Measurements from ENCODE around the gene EREG.
A peak's percentile ranks its signal among the peaks of the same experiment; 100 is the strongest.

EREG gene

DNA sequence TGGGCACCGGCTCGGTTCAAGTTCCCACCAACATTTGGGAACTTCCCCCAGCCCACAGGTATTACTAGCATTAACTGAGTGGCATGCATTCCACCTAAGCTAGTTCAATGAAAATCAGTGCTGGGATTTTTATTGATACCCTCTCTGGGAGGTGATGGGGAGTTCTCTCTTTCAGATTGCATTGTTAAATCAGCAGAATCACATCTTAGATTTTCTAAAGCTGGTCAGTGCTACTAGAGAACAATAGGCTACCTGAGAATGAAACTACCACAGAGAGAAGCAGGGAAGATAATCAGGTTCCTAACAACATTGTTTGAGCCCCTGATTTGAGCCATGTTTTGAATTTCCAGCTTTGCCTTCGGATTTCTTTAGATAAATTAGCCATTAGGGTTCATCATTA lies 40.7 kb upstream of the EREG start:
- TF ChIP-seq SPI1 (IDR thresholded peaks at IDR 0.05; ENCODE audit: low read depth, low read length) = no peak
- TF ChIP-seq TAF1 (IDR thresholded peaks at IDR 0.05; ENCODE audit: low read depth, low read length) = no peak
- no peak for TF ChIP-seq PAX5 (IDR thresholded peaks at IDR 0.05; ENCODE audit: insufficient read depth, low read length, severe bottlenecking)
- TF ChIP-seq POLR2A (IDR thresholded peaks at IDR 0.05; ENCODE audit: low read depth, low read length) = no peak
- no peak for TF ChIP-seq POU2F2 (IDR thresholded peaks at IDR 0.05; ENCODE audit: low read depth, low read length)
- TF ChIP-seq POLR2AphosphoS5 (IDR thresholded peaks at IDR 0.05; ENCODE audit: low read depth, low read length) = no peak
- DNase-seq (ENCODE audit: insufficient read length, low spot score) (no peak), FAIRE-seq (no peak)

GRCh38 chr4:74325886-74326285 lies 39.1 kb upstream of the EREG start:
- FAIRE-seq (no peak), DNase-seq (ENCODE audit: insufficient read length, low spot score) (no peak)
- TF ChIP-seq SPI1 (IDR thresholded peaks at IDR 0.05; ENCODE audit: low read depth, low read length) (no peak), POU2F2 (IDR thresholded peaks at IDR 0.05; ENCODE audit: low read depth, low read length) (no peak), TAF1 (IDR thresholded peaks at IDR 0.05; ENCODE audit: low read depth, low read length) (no peak), PAX5 (IDR thresholded peaks at IDR 0.05; ENCODE audit: insufficient read depth, low read length, severe bottlenecking) (no peak)

- FAIRE-seq (no peak), DNase-seq (ENCODE audit: insufficient read length, low spot score) (no peak)
- no peak for TF ChIP-seq POLR2A (IDR thresholded peaks at IDR 0.05; ENCODE audit: low read depth, low read length)
- TF ChIP-seq POU2F2 (IDR thresholded peaks at IDR 0.05; ENCODE audit: low read depth, low read length) = no peak
- TF ChIP-seq TAF1 (IDR thresholded peaks at IDR 0.05; ENCODE audit: low read depth, low read length) = no peak
- TF ChIP-seq SPI1 (IDR thresholded peaks at IDR 0.05; ENCODE audit: low read depth, low read length) = no peak
- no peak for TF ChIP-seq PAX5 (IDR thresholded peaks at IDR 0.05; ENCODE audit: insufficient read depth, low read length, severe bottlenecking)
- TF ChIP-seq POLR2AphosphoS5 (IDR thresholded peaks at IDR 0.05; ENCODE audit: low read depth, low read length) = no peak
These were observed 37.2 kb upstream of the EREG start for GRCh38 chr4:74327762-74328161.

DNA sequence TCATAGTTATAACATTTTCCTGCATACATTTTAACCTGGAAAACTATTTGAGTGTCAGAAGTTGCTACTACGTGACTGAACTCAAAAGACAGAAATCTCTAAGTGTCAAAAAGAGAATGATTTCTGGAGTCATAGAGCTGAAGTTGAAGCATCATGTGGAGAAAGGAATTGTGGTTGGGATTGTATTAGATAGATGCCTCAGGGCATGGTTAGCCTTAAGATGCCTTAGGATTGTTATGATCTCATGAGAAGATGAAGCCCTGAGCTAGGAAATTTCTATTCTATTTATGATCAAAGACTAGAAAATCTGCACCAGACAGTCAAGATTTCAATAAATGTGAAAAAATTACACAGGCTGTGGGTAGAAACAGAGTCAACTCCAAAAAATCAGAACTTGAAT lies 36.4 kb upstream of the EREG start:
- DNase-seq (ENCODE audit: insufficient read length, low spot score) (no peak), FAIRE-seq (no peak)
- TF ChIP-seq SPI1 (IDR thresholded peaks at IDR 0.05; ENCODE audit: low read depth, low read length) = no peak

- DNase-seq (ENCODE audit: insufficient read length, low spot score) (no peak), FAIRE-seq (no peak)
These were observed 35.6 kb upstream of the EREG start for GRCh38 chr4:74329307-74329706.

DNA sequence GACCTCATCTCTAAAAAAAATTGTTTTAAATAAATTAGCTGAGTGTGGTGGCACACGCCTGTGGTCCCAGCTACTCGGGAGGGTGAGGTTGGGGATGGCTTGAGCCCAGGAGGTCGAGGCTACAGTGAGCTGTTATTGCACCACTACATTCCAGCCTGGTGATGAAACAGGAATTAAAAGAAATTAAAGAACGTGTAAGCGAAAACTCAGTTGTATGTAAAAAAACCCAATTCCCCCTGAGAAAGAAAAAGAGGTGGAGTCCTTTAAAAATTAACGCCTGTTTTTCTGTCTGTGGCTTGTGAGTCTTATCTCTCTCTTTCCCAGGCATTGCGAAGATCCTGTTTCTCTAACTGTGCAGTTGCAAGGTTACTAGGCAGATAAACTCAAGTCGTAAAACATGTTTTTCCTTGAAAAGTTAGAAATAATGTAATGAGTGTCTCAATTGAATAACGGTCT lies 34.6 kb upstream of the EREG start:
- DNase-seq (ENCODE audit: insufficient read length, low spot score) (no peak), FAIRE-seq (no peak)
- TF ChIP-seq POLR2AphosphoS5 (IDR thresholded peaks at IDR 0.05; ENCODE audit: low read depth, low read length) = no peak
- TF ChIP-seq SPI1 (IDR thresholded peaks at IDR 0.05; ENCODE audit: low read depth, low read length) = no peak
- no peak for TF ChIP-seq TAF1 (IDR thresholded peaks at IDR 0.05; ENCODE audit: low read depth, low read length)
- no peak for TF ChIP-seq POLR2A (IDR thresholded peaks at IDR 0.05; ENCODE audit: low read depth, low read length)
- TF ChIP-seq PAX5 (IDR thresholded peaks at IDR 0.05; ENCODE audit: insufficient read depth, low read length, severe bottlenecking) = no peak
- no peak for TF ChIP-seq POU2F2 (IDR thresholded peaks at IDR 0.05; ENCODE audit: low read depth, low read length)

More at GRCh38 chr4:74329307-74329706, 35.6 kb upstream of the EREG start:
- TF ChIP-seq TAF1 (IDR thresholded peaks at IDR 0.05; ENCODE audit: low read depth, low read length) = no peak
- TF ChIP-seq SPI1 (IDR thresholded peaks at IDR 0.05; ENCODE audit: low read depth, low read length) = no peak
- TF ChIP-seq POLR2AphosphoS5 (IDR thresholded peaks at IDR 0.05; ENCODE audit: low read depth, low read length) = no peak
- TF ChIP-seq POU2F2 (IDR thresholded peaks at IDR 0.05; ENCODE audit: low read depth, low read length) = no peak
- TF ChIP-seq POLR2A (IDR thresholded peaks at IDR 0.05; ENCODE audit: low read depth, low read length) = no peak
- no peak for TF ChIP-seq PAX5 (IDR thresholded peaks at IDR 0.05; ENCODE audit: insufficient read depth, low read length, severe bottlenecking)

- TF ChIP-seq TAF1 (IDR thresholded peaks at IDR 0.05; ENCODE audit: low read depth, low read length) (no peak), PAX5 (IDR thresholded peaks at IDR 0.05; ENCODE audit: insufficient read depth, low read length, severe bottlenecking) (no peak), SPI1 (IDR thresholded peaks at IDR 0.05; ENCODE audit: low read depth, low read length) (no peak), POLR2AphosphoS5 (IDR thresholded peaks at IDR 0.05; ENCODE audit: low read depth, low read length) (no peak), POU2F2 (IDR thresholded peaks at IDR 0.05; ENCODE audit: low read depth, low read length) (no peak)
- FAIRE-seq = no peak
- no peak for DNase-seq (ENCODE audit: insufficient read length, low spot score)
These were observed 33.7 kb upstream of the EREG start for GRCh38 chr4:74331252-74331651.

- TF ChIP-seq POLR2AphosphoS5 (IDR thresholded peaks at IDR 0.05; ENCODE audit: low read depth, low read length) (no peak), PAX5 (IDR thresholded peaks at IDR 0.05; ENCODE audit: insufficient read depth, low read length, severe bottlenecking) (no peak)
- FAIRE-seq (no peak), DNase-seq (ENCODE audit: insufficient read length, low spot score) (no peak)
These were observed 33.0 kb upstream of the EREG start for GRCh38 chr4:74331944-74332343.

GRCh38 chr4:74334636-74335035 lies 30.3 kb upstream of the EREG start:
- FAIRE-seq (no peak), DNase-seq (ENCODE audit: insufficient read length, low spot score) (no peak)
- TF ChIP-seq SPI1 (IDR thresholded peaks at IDR 0.05; ENCODE audit: low read depth, low read length) (no peak), POU2F2 (IDR thresholded peaks at IDR 0.05; ENCODE audit: low read depth, low read length) (no peak), PAX5 (IDR thresholded peaks at IDR 0.05; ENCODE audit: insufficient read depth, low read length, severe bottlenecking) (no peak), POLR2AphosphoS5 (IDR thresholded peaks at IDR 0.05; ENCODE audit: low read depth, low read length) (no peak), TAF1 (IDR thresholded peaks at IDR 0.05; ENCODE audit: low read depth, low read length) (no peak), POLR2A (IDR thresholded peaks at IDR 0.05; ENCODE audit: low read depth, low read length) (no peak)

DNA sequence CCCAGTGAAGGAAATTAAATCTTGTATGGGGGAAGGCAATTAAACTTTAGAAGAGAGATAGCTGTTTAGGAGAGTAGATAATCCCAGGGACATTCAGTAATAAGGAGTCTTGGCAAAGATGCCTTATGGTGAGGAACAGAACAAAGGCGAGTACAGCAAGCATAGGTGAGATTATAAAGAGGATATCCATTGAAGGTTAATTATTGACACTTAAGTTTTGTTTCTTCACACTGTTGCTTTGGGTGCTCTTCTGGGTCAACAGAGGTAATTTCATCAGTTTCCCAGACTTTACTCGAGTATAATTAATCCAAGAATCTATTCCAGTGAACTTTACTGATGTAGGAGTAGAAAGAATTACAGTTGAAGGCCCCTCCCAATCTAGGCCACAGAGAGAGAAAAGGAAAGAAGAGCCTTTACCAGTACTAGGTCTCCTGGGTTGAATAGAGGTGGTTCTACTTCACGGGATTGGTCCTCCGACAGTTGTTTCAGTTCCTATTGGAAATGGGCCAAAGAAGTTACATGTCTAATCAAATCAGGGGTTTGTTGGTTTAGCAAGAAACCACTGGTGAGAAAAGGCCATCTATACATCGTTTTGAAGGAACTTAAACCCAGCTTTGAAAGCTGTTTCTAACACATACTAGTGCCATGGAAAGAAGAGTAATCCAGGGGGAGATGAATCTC lies 29.5 kb upstream of the EREG start:
- TF ChIP-seq SPI1 (IDR thresholded peaks at IDR 0.05; ENCODE audit: low read depth, low read length) (peak; percentile 79), POLR2A (IDR thresholded peaks at IDR 0.05; ENCODE audit: low read depth, low read length) (no peak)
- no peak for DNase-seq (ENCODE audit: insufficient read length, low spot score)
- FAIRE-seq = no peak

Measured in GM12891 (cell line).